Adrenal gland (tissue), 5 donors: ENCODE measurements around the gene OTOP1.

Experiments used
- POLR2A ChIP-seq, 2 donors: fragments of 450-650 bp; IDR thresholded peaks; one replicate each; pipeline ENCODE4 v1.6.1; 2017; ENCODE audit warnings: antibody characterized with exemption in 2 of 2, mild to moderate bottlenecking in 2 of 2, moderate library complexity in 1 of 2
- TF ChIP-seq, protein P1 (sequence below), 6 experiments: fragments of 450-650 bp in 4 of 6; fragments of 200-600 bp in 2 of 6; sonication (generic) in 1 of 6; IDR thresholded peaks; 1 replicate in 5 of 6; 2 replicates in 1 of 6; pipeline versions ENCODE4 v1.5.1 to v1.8.0; 2016 to 2021; ENCODE audit warnings: antibody characterized with exemption in 6 of 6, mild to moderate bottlenecking in 2 of 6, moderate library complexity in 1 of 6
- donor health status: DM: no; HTN: no; CAD: no.

DNA sequence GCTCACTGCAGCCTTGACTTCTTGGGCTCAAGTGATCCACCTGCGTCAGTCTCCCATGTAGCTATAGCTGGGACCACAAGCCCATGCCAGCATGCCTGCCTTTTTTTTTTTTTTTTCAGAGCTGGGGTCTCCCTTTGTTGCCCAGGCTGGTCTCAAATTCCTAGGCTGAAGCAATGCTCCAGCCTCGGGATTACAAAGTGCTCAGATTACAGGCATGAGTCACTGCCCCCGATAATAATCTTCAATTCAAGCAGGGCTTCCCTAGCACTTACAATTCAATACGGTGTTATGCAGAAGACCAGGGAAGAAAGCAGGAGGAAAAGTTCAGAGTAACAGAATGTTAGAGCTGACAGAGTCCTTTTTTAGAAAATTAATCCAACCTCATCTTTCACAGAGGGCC, 26.1 kb downstream of the OTOP1 start:
- TF ChIP-seq, protein P1, sequence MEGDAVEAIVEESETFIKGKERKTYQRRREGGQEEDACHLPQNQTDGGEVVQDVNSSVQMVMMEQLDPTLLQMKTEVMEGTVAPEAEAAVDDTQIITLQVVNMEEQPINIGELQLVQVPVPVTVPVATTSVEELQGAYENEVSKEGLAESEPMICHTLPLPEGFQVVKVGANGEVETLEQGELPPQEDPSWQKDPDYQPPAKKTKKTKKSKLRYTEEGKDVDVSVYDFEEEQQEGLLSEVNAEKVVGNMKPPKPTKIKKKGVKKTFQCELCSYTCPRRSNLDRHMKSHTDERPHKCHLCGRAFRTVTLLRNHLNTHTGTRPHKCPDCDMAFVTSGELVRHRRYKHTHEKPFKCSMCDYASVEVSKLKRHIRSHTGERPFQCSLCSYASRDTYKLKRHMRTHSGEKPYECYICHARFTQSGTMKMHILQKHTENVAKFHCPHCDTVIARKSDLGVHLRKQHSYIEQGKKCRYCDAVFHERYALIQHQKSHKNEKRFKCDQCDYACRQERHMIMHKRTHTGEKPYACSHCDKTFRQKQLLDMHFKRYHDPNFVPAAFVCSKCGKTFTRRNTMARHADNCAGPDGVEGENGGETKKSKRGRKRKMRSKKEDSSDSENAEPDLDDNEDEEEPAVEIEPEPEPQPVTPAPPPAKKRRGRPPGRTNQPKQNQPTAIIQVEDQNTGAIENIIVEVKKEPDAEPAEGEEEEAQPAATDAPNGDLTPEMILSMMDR (IDR thresholded peaks at IDR 0.05) = no peak
- no peak for TF ChIP-seq POLR2A (IDR thresholded peaks at IDR 0.05)
